Endothelial cell of umbilical vein (primary cell): ENCODE measurements around the gene ZFR2. TPM values are rescaled to one million over a fixed set of nuclear protein-coding genes. Genes with fewer than 3 reads are reported as not detected.

ENCODE experiments used
- BruUV-seq: library from RNA; stranded (reverse); fragments of 400-500 nt; replicated peaks from 2 replicates; lab custom pipeline; 2021; lab: Mats Ljungman, UMichigan
- CTCF ChIA-PET: fragments of 300-600, 350-600 bp; sonication (Branson Sonifier 250); formaldehyde crosslinking; loops from one replicate; lab custom pipeline; 2021; ENCODE audit warnings: antibody characterized with exemption, inconsistent platforms; lab: Charles Lee
- POLR2A ChIA-PET: fragments of 300-600, 350-600 bp; sonication (Branson Sonifier 250); formaldehyde crosslinking; loops from one replicate; lab custom pipeline; 2021; ENCODE audit warnings: antibody characterized with exemption, inconsistent platforms; lab: Charles Lee
- DNase-seq: peaks from one replicate; pipeline ENCODE4 v3.0.0-alpha.2; 2011; ENCODE audit warnings: low read depth, low spot score
- FAIRE-seq: peaks from 2 replicates; lab custom pipeline; 2011; peaks lifted over from hg19 to GRCh38; lab: Jason Lieb, UNC
- H2AFZ ChIP-seq: 2 replicates; pipeline ENCODE4 v1.6.0; 2012; ENCODE audit warnings: low read depth, low read length, control low read depth, inconsistent platforms
- H3K27ac ChIP-seq: 2 replicates; pipeline ENCODE4 v1.5.1; 2011; ENCODE audit warnings: low read depth, mild to moderate bottlenecking, control low read depth, low read length, moderate library complexity; ENCODE audit not compliant: insufficient read depth
- H3K27me3 ChIP-seq, 2 experiments: 2 replicates each; pipeline versions ENCODE4 v1.6.0 to v1.6.1; 2011; ENCODE audit warnings: low read length in 2 of 2, mixed read lengths in 1 of 2; ENCODE audit not compliant: control insufficient read depth in 2 of 2, insufficient read depth in 2 of 2
- H3K36me3 ChIP-seq, 2 experiments: 2 replicates in 1 of 2; 3 replicates in 1 of 2; pipeline ENCODE4 v1.5.1; 2011; ENCODE audit warnings: low read length in 2 of 2, mild to moderate bottlenecking in 1 of 2, moderate library complexity in 1 of 2; ENCODE audit not compliant: control insufficient read depth in 2 of 2, insufficient read depth in 2 of 2; ENCODE audit errors: extremely low read depth in 1 of 2
- H3K4me1 ChIP-seq: 3 replicates; pipeline ENCODE4 v1.5.1; 2011; ENCODE audit warnings: mild to moderate bottlenecking, low read length; ENCODE audit not compliant: control insufficient read depth, insufficient read depth; ENCODE audit errors: extremely low read depth
- H3K4me2 ChIP-seq: 2 replicates; pipeline ENCODE4 v1.6.1; 2011; ENCODE audit warnings: low read length, control low read depth, mixed read lengths; ENCODE audit not compliant: insufficient read depth
- H3K4me3 ChIP-seq, 3 experiments: fragments of 200-600 bp in 1 of 3; sonication (generic), shearing (Covaris generic) in 1 of 3; replicated peaks in 1 of 3; 2 replicates each; pipeline ENCODE4 v1.5.1; 2011 to 2016; ENCODE audit warnings: control low read depth in 3 of 3, low read length in 3 of 3, mild to moderate bottlenecking in 2 of 3, inconsistent platforms in 1 of 3, low read depth in 1 of 3, moderate library complexity in 1 of 3; ENCODE audit not compliant: insufficient read depth in 1 of 3
- H3K79me2 ChIP-seq: 2 replicates; pipeline ENCODE4 v1.6.0; 2012; ENCODE audit warnings: low read length, inconsistent platforms; ENCODE audit not compliant: control insufficient read depth, insufficient read depth
- H3K9ac ChIP-seq: replicated peaks from 2 replicates; pipeline ENCODE3; 2011; ENCODE audit warnings: low read length, control low read depth; ENCODE audit not compliant: insufficient read depth; ENCODE audit errors: extremely low read depth
- H3K9me1 ChIP-seq: replicated peaks from 3 replicates; pipeline ENCODE4 v1.6.0; 2011; ENCODE audit warnings: mild to moderate bottlenecking, low read length; ENCODE audit not compliant: control insufficient read depth, insufficient read depth; ENCODE audit errors: extremely low read depth
- H3K9me3 ChIP-seq: replicated peaks from 2 replicates; pipeline ENCODE4 v1.5.1; 2012; ENCODE audit warnings: low read length, inconsistent platforms; ENCODE audit not compliant: control insufficient read depth, insufficient read depth
- H4K20me1 ChIP-seq: replicated peaks from 2 replicates; pipeline ENCODE3; 2011; ENCODE audit warnings: mild to moderate bottlenecking, low read length; ENCODE audit not compliant: control insufficient read depth, insufficient read depth; ENCODE audit errors: extremely low read depth
- CTCF ChIP-seq, 2 donors: IDR thresholded peaks; 1 replicate in 1 of 2; 2 replicates in 1 of 2; pipeline ENCODE4 v1.5.1; 2011; ENCODE audit warnings: low read length in 2 of 2, mild to moderate bottlenecking in 2 of 2, moderate library complexity in 2 of 2, control low read depth in 1 of 2, inconsistent platforms in 1 of 2, low read depth in 1 of 2; ENCODE audit not compliant: insufficient read depth in 1 of 2; ENCODE audit errors: extremely low read depth in 1 of 2
- GATA2 ChIP-seq: IDR thresholded peaks from 2 replicates; pipeline ENCODE4 v1.7.0; 2011; ENCODE audit warnings: low read depth, mild to moderate bottlenecking, moderate library complexity, mixed read lengths, low read length; ENCODE audit not compliant: insufficient read length, insufficient read depth
- POLR2AphosphoS5 ChIP-seq: IDR thresholded peaks from 2 replicates; pipeline ENCODE4 v1.6.1; 2012; ENCODE audit warnings: low read depth, mild to moderate bottlenecking, control low read depth, low read length, moderate library complexity; ENCODE audit not compliant: insufficient read depth
- dilution Hi-C: fragments of 300-500 bp; cut with MboI; formaldehyde crosslinking; loops from one replicate; pipeline ENCODE4 v1.15.0; 2019; ENCODE audit warnings: low sequenced_read_pairs; ENCODE audit not compliant: extremely low pct_ligation_motif_present
- intact Hi-C: fragments of 100-400 bp; cut with micrococcal nuclease; formaldehyde crosslinking; loops from one replicate; pipeline ENCODE4 v1.10.0; 2022
- polyA plus RNA-seq, 4 experiments: library from polyadenylated mRNA; depleted of rRNA in 3 of 4; stranded (reverse) in 3 of 4; unstranded in 1 of 4; fragments of >200 nt; gene quantifications; 2 replicates each; pipeline versions ENCODE4 v1.2.1 to v1.2.3, GENCODE V29; 2011 to 2012; ENCODE audit warnings: missing spikeins in 1 of 4
- total RNA-seq: library from RNA; stranded (reverse); gene quantifications from 2 replicates; pipeline ENCODE4 v1.2.3, GENCODE V29; 2021

Gene ZFR2
- total and polyA plus RNA-seq, 2 donors (not counting 3 experiments of a cell fraction or from before 2014, with no cell fraction given): not detected

GRCh38 chr19:3783660-3784584 is 84.9 kb downstream of the ZFR2 start:
- ChIA-PET CTCF (interaction anchor here (1.5 kb wide), 1 partner anchor 38 kb away, joined by 5 read pairs; no protein-coding TSS in a partner anchor), POLR2A (no interaction called here)
- dilution Hi-C loops: no loop called here
- Histone ChIP-seq H3K27ac (no peak overlapping the region), H3K4me2 (no peak overlapping the region), H3K79me2 (no peaks in the 10 kb centered on the region), H2AFZ (no peak overlapping the region), H3K4me3 (no peak overlapping the region), H3K9me3 (peaks cover 2% of the 10 kb centered on the region), H3K36me3 (no peaks in the 10 kb centered on the region), H3K9ac (no peak overlapping the region), H3K9me1 (no peaks in the 10 kb centered on the region), H4K20me1 (no peaks in the 10 kb centered on the region), H3K4me1 (no peaks in the 10 kb centered on the region), H3K27me3 (peaks cover 8 to 9% of the 10 kb centered on the region in 2 experiments)
- BruUV-seq: no TSS peak
- TF ChIP-seq CTCF (IDR thresholded peaks at IDR 0.05; ENCODE audit: extremely low read depth in 1 of 2, insufficient read depth in 1 of 2, low read depth in 1 of 2, low read length in 2 of 2) (peak in 1 of 2 donors; percentile 4), GATA2 (no peak), POLR2AphosphoS5 (no peak)
- DNase-seq (no peak), FAIRE-seq (no peak)
- intact Hi-C loops: no loop called here
